CD4-positive, alpha-beta T cell treated with Interferon gamma for 1 hour (primary cell): ENCODE measurements around the gene HABP2.
A peak's percentile ranks its signal among the peaks of the same experiment; 100 is the strongest.

Experiments used
- DNase-seq: peaks from one replicate; pipeline ENCODE4 v3.0.0-alpha.2; 2020

Gene HABP2

GRCh38 chr10:113552701-113553100 is at the start of gene HABP2:
Gene HABP2, plus strand, starts transcription at chr10:113553053. Its CDS starts 69 bp downstream, at chr10:113553122.
- no peak for DNase-seq

- DNase-seq: no peak
These were observed 48.9 kb upstream of the HABP2 start for GRCh38 chr10:113503930-113504329.

- no peak for DNase-seq
These were observed 48.4 kb upstream of the HABP2 start for GRCh38 chr10:113504423-113504822.

- no peak for DNase-seq
These were observed 46.4 kb upstream of the HABP2 start for GRCh38 chr10:113506476-113506875.

GRCh38 chr10:113511419-113511818 is 41.4 kb upstream of the HABP2 start:
- no peak for DNase-seq

GRCh38 chr10:113515161-113515560 is 37.7 kb upstream of the HABP2 start:
- no peak for DNase-seq

- DNase-seq: no peak
These were observed 37.3 kb upstream of the HABP2 start for GRCh38 chr10:113515601-113516000.

- DNase-seq: no peak
These were observed 36.8 kb upstream of the HABP2 start for GRCh38 chr10:113516061-113516460.

- no peak for DNase-seq
These were observed 35.5 kb upstream of the HABP2 start for GRCh38 chr10:113517165-113517900.

GRCh38 chr10:113517901-113518260 is 35.0 kb upstream of the HABP2 start:
- no peak for DNase-seq

GRCh38 chr10:113518415-113518814 is 34.4 kb upstream of the HABP2 start:
- DNase-seq: no peak

- no peak for DNase-seq
These were observed 33.8 kb upstream of the HABP2 start for GRCh38 chr10:113518816-113519591.

- no peak for DNase-seq
These were observed 33.2 kb upstream of the HABP2 start for GRCh38 chr10:113519681-113520115.

GRCh38 chr10:113520261-113520660 is 32.6 kb upstream of the HABP2 start:
- DNase-seq: no peak

GRCh38 chr10:113520690-113521474 is 32.0 kb upstream of the HABP2 start:
- peak; percentile 10 for DNase-seq

- DNase-seq: no peak
These were observed 31.4 kb upstream of the HABP2 start for GRCh38 chr10:113521475-113521795.

GRCh38 chr10:113522460-113522859 is 30.4 kb upstream of the HABP2 start:
- no peak for DNase-seq

GRCh38 chr10:113523071-113523470 is 29.8 kb upstream of the HABP2 start:
- DNase-seq: no peak

GRCh38 chr10:113523628-113524027 is 29.2 kb upstream of the HABP2 start:
- DNase-seq: no peak

GRCh38 chr10:113524120-113524519 is 28.7 kb upstream of the HABP2 start:
- no peak for DNase-seq

- DNase-seq: no peak
These were observed 28.0 kb upstream of the HABP2 start for GRCh38 chr10:113524539-113525490.

GRCh38 chr10:113525713-113526112 is 27.1 kb upstream of the HABP2 start:
- no peak for DNase-seq
